ENCODE measurements around the gene TMEM72.

TMEM72 gene

DNA sequence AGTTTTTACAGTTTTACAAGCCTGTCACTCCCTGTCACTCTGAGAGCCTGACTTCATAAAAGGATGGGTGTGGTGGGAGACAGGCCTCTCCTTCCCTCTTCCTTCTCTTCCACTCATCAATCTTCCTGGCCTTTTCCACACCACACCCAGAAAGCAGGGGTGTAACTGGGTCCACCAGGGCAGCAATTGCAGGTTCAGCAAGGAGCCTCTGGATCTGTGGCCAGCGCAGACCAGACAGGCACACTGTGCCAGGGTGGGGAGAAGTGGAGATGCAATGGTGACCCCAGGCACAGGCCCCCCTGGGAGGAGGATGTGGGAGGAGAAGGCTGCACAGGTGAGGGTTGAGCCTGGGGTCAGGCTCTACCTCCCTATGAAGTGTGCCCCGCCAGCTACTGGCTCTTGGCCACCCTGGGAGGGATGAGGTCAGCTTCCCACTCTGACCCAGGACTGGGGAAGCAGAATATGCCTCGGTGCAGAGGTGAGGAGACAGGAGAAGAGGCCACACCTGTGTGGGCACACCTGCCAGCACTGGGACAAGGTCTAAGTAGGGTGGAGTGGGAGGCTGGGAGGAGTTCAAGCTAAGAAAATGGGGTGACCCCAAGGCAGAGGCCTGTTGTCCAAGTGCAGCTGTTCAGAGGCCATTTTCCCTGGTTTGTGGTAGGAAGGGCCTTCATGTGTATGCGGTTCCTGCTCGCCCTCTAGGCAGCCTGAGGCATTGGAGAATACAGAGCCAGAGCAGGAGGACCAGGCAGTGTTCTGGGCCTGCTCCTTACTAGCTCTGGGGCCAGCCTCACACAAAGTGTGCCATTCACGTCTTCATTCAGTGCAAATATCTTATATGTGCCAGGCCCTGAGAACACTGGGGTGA is 20.2 kb upstream of the TMEM72 start:
- DNase-seq (ENCODE audit: low spot score): no peak

DNA sequence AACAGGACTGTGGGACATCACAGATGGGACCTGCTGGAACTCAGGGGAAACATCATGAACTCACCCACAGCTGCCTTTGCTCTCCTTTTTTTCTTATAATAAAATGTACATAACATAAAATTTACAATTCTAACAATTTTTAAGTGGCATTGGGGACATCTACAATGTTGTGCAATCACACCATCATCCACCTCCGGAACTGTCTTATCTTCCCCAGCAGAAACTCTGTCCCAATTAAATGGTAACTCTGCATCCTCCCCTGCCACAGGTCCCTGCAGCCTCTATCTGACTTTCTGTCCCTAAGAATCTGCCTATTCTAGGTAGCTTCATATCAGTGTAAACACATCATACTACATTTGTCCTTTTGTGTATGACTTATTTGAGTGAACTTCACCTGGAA is 19.4 kb upstream of the TMEM72 start:
- DNase-seq (ENCODE audit: low spot score): no peak

DNA sequence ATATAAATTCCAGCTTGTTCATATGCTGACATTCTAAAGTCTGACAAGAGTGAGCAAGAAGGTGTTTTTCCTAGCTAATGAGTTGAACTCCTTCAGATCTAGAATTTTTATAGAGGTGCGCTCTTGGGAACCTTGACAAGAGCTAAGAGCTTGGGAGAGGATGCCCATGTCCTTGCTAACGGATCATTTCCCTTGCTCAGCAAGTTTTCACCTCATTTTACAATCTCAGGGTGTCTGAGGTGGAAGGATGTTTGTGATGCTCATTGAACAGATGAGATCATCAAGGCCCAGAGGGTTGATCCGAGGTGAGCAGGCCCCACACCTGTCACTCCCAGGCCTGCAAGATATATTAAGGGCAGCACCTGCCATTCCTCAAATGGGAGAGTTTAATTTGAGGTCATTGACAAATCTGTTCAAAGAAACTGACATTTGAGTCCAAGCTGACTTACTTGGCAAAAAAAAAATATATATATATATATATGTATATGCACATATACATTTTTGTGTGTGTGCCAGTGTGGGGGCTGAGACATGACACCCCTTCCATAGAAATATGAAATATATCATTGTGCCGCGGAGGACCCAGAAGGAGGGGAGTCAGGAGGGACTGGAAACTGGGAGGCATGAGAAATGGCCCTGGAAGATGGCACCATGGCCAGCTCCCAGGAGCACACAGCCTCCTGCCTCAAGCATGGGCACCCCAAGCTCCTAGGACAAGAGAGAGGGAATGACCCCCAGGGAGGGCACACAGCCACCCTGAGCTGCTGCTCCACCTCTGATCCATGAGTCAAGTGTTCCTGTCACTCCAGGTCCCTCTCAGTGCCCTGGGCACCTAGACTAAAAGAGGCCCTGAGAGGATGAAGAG is 17.3 kb upstream of the TMEM72 start:
- DNase-seq (ENCODE audit: low spot score): no peak

DNA sequence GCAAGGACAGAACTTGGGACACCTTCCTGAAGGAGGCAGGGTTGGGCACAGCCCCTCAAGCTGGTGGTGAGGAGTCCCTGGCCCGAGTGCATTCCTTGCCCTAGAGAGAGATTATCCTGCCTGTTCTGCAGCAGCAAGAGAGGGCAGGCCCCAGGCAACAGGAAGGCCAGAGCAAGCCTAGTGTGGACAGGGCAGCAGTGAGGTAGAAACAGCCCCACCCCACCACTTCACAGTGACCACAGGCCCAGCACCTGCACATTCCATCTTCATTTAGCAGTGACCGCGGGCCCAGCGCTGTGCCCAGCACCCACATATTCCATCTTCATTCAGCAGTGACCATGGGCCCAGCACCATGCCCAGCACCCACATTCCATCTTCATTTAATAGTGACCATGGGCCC is 16.4 kb upstream of the TMEM72 start:
- no peak for DNase-seq (ENCODE audit: low spot score)

DNA sequence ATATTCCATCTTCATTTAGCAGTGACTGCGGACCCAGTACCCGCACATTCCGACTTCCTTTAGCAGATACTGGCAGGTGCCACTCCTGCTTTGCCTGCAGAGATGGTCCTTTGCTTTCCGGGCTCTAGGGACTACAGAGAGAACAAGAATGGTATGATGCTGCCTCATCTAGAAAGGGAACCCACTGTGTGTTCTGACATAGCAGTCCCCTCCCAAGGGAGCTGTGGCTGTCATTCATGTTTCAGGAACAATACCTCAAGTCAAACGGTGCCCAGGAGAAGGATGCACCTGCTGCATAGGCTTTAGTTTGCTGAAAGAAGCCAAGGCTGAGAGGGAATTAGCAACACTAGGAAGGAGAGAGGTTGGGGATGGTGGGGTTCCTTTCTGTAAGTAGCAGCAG is 15.9 kb upstream of the TMEM72 start:
- no peak for DNase-seq (ENCODE audit: low spot score)

DNA sequence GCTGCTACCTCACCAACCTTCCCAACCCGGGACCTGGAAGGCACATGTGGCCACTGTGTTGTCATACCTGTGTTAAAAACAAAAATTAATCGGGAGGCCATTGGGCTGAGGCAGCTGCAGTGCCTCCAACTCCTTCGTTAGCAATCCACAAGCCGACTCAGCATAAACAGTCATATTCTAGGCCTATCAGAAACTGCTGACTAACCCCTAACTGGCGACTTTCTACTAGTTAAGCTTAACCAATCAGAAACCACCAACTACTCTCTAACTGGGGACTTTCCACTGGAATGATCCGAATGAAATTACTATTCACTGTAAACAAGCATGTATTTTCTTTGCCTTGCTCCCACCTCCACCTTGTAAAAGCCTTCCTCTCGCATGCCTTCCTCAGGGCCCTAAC is 14.1 kb upstream of the TMEM72 start:
- no peak for DNase-seq (ENCODE audit: low spot score)

DNA sequence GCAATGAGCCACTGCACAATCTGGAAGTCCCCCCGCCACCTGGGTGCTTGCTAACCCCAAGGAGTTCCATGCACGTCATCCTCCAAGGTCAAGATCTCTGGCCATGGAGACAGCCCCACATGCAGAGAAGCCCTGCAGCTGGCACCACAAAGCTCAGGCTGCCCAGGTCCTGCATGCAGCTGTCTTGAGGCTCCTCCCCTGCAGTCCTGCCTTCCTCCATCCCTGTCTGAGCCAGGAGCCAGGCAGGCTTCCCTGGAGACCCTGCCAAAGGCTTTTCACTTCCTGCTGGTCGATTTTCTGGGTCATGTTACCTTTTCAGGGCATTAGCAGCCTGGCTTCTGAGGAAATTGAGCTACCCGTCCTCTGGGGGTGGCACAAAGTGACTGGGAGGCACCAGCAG is 12.5 kb upstream of the TMEM72 start:
- no peak for DNase-seq (ENCODE audit: low spot score)

DNA sequence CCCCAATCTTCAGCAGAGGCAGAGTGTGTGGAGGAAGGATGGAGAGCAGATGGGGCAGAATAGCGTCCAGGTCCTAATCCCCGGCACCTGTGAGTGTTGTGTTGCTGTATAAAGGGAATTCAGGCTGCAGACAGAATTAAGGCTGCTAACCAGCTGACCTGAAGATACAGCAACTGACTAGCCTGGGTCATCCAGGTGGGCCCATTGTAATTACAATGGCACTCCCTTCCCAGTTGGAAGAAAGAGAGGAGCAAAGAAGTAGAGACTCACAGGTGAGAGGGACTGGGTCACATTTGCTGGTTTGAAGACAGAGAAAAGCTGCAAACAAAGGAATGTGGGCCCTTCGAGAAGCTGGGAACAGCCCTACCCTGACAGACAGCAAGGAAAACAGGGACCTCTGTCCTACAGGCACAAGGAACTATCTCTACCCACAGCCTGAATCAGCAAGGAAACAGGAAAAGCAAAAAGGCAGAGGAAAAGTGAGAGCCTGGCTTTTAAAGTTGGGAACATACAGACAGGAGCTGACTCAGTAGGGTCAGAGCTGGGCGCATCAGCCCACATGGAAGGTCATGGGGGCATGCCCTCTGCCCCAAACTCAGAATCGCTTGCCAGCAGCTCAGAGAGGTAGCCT is 11.6 kb upstream of the TMEM72 start:
- DNase-seq (ENCODE audit: low spot score): no peak

DNA sequence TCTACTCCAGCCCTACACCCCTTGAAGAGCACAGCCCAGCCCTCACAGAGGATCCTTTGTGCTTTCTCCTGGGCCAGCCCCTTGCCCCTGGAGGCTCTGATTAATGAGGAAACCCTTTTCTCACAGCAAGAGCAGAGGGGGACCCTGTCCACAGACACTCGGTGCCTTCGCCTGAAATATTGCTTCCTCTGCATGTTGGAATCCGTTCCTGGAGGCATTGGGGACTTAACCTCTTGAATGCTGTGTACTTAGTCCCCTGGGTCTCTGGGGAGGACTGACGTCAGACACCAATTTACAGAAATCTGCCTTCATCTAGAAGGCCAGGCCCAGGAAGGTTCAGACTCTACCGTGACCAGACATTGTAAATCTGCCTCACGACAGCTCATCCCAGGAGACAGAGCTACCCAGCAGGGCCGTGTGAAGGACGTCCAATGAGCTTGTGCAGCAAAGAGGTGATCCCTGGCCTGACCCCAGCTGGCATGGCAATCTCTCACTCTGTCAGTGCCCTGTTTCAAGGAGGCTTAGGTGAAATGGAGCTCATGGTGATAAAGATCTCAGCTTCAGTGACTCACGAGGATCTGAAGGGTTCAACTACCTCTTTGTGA is 8.1 kb upstream of the TMEM72 start:
- DNase-seq (ENCODE audit: low spot score): no peak

DNA sequence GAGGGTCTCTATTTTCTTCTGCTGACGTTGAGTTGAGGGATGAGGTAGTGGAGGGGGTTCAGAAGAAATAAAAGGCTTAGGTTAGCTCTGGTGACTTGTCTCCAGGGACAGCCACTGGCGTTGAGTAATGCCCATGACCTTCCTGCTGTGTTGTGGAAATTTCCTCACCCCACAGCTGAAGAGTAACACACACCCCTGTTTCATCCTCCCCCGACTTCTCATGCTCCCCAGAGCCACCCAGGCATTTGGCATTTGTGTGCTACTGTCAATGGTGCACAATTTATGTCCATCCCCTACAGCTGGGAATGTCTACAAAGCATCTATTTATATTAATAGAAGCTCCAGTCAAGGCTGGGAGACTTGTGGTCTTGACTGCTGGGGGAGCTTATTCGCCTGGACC is 4.7 kb upstream of the TMEM72 start:
- no peak for DNase-seq (ENCODE audit: low spot score)

DNA sequence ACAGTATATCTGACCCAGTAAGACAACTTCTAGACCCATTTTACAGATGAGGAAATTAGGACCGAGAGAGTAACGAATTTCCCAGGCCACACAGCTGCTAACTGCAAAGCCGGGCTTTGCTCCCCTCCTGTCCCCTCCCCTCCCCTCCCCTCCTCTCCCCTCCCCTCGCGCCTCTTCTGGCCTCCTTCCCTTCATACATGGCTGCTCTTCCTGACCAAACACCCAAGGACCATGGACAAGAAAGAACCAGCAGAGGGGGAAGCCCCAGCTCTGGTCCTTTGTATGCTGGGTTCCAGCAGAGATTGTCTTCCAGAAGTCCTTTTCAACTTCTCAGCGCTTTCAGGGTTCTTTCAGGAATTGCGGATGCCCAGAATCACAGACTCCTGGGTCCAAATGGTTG is 3.6 kb upstream of the TMEM72 start:
- no peak for DNase-seq (ENCODE audit: low spot score)

DNA sequence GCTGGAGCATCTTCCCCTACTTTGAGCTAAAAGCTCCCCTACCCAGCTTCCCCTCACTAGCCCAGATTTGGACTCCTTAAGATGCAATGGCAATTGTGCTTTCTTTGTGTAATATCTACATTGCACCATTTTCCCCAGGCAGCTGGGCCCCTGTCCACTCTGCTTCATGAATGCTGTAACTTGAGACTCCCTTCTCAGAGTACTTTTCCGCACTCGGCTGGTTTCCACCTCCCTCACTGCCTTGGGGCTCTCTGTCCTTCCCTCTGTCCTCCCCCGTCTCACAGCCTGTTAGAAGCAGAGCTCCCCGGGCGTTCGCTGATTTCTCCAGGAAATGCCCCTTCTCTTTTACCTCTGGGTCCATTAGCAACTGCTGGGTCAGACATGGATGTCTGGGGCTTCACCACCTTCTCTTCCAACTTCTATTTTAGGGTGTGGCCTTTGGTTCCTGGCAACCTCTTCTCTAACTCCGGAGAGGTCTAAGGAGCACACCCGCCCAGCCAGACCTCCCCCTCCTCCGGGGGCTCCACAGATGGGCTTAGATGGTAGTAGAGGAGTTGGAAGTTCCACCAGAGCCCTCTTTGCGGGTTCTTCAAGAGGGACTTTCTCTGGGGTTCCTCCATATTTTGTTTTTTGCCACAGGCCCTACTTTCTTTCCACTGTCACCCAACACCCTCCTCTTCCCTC is 2.9 kb upstream of the TMEM72 start:
- DNase-seq (ENCODE audit: low spot score): peak; percentile 36

DNA sequence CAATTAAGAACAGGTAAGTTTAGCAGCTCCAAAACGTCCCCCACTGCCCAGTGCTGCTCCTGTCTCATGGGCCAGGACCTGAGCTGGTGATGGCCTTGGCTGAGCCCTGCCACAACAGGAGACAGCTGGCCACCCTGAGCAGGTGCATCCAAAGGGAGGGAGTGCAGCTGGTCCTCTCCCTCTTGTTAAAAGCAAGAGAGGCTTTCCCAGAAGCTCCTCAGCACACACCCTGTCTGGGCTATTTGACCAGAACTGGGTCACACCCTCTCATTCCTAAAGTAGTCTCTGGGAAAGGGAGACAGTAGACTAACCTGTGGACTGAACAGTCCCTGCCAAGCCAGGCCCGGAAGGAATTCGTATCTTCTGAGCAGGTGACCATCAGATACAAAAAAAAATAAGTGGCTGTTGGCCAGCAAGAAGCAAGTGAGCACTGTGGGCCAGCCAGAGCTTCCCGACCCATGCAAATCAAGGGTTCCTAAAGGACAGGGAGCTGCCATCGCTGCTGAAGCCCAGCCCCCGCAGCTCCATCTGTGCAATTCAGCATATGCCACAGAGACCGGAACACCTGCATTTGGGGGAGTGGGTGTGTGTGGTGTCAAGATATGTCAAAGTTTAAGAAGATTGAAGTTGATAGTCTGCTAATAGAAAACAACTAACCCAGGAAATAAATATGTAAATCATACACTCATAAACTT is 2.1 kb upstream of the TMEM72 start:
- no peak for DNase-seq (ENCODE audit: low spot score)

DNA sequence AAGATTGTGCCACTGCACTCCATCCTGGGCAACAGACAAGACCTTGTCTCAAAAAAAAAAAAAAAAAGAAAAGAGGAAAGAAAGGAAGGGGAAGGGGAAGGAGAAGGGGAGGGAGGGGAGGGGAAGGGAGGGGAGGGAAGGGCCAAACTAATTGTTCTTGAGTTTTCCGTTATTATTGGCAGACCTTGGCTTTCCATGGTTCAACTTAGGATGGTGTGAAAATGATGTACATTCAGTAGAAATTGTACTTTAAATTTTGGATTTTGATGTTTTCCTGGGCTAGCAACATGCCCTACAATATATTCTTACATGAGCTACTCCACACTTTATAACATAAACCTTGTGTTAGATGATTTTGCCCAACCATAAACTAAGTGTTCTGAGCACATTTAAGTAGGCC is 1.2 kb upstream of the TMEM72 start:
- DNase-seq (ENCODE audit: low spot score): no peak

DNA sequence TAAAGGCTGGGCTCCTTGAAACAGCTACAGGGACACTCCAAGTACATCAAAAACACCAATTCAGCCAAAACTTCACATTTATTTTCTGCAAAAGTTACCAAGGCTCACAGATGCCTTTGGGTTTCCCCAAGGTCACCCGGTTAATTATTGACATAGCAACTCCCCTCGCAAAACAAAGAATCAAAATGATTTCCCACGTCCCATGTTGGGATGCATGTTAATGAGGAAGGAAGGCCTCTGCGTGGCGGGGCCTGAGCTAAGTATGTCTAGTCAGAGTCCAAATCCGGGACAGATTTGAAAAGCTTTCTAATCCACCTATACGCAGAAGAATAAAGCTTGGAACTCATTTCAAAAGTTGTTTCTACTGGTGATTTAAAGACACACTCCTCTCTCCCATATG is 535 bp upstream of the TMEM72 start:
- no peak for DNase-seq (ENCODE audit: low spot score)

DNA sequence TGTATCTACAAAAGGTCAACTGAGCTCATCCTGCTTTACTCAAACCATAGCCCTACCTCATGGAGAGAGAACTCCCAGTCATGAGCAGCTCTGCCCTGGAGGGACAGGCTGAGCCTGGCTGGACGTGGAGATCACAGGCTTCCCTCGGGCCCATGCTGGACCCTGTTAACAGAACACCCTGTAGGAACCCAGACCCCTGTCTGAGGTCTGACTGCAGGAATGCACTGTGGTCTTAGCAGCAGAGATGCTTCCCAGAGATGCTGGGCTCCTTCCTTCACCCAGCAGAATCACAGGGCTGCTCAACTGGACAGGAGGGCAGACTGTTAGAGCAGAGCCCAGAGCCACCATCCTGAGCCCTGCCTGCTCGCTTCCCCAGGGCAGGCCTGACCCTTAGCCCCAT is 814 bp downstream of the TMEM72 start:
- DNase-seq (ENCODE audit: low spot score): no peak

DNA sequence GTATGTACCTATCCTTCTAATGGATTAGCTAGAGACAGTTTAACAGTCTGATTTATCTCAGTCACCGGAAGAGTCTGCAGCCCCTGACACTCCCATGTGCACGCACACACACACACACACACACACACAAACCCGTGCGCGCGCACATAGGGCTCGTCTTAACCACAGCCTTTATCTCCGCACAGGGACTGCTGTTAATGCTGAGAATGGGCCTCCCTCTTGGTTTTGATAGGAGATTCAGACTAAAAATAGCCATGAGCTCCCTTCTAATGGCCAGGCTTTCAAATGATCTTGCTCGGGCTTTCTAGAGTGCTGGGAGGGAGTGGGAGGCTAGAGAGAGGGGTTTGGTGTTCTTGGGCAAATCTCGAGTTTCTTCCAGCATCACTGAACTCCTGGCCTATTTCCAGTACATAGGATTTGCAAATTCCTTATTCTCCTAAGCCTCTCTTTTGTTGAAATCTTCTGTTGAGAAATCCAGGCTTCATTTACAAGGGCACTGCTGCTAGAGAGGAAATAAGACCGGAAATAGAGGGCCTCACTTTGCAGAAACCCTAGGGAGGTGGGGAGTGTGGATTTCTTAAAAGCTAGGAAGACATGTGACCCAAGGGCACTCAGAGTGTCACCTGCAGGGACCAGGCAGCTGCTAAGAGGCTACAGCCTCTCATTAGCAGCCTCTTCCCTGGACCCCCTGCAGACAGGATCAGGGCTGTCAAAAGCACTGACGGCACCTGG is 2.4 kb downstream of the TMEM72 start:
- no peak for DNase-seq (ENCODE audit: low spot score)

DNA sequence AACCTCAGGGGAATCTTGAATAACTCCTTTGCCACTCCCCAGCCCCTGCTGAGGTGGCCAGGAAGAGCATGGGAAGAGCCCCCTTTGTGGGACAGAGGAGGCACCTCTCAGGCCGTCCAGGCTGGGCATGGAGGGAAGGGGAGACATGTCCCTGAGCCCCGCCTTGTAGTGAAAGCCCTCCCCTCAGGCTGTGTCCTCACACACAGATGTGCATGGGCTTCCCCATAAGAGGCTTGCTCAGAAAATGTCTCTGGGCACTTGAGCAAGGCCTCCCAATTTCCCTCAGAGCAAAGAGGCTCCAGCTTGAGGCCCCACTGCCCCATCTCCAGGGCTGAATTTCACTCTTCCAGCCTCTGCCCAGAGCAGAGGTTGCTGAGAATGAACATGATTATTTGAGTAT is 3.8 kb downstream of the TMEM72 start:
- no peak for DNase-seq (ENCODE audit: low spot score)

DNA sequence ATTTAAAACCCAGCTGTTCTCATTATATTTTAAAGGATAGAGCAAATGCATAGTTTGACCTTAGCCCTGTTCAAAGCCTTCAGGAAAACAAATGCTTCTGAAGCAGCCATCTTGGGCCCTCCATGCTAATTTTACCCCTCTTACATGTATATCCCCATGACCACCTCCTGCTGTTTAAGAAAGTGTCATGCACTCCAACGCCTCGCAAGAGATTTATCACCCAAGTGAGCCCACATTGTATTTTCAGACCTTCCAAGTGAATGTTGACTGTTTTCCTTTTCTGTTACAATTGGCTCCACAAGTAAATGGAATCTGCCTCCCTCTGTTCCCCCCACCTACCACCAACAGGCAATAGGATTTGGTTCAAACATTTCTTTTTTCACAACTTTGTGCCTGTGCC is 5.3 kb downstream of the TMEM72 start:
- DNase-seq (ENCODE audit: low spot score): no peak

DNA sequence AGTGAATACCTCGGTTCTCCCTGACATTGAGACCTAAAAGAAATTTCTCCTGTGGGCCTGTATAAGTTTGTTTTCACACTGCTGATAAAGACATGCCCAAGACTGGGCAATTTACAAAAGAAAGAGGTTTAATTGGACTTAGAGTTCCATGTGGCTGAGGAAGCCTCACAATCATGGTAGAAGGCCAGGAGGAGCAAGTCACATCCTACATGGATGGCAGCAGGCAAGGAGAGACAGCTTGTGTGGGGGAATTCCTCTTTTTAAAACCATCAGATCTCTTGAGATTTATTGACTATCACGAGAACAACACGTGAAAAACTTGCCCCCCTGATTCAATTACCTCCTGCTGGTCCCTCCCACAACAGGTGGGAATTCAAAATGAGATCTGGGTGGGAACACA is 6.7 kb downstream of the TMEM72 start:
- no peak for DNase-seq (ENCODE audit: low spot score)

DNA sequence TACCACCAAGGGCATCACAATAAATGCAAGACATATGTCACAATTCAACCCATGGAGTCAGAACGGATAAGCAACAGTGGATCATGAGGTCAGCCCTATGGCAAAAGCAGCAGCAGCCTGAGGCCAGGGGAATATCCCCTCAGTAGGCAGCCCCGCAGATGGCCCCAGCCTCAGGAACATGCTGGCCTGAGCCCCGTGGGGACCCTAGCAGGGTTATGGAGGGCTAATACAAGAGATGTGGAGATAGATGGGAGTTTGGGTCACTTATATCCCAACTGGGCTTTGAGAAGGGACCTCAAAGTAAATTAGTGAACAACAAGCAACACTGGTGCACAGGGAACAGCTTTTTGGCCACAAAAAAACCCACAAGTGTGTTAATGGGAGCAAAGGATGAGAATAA is 9.1 kb downstream of the TMEM72 start:
- no peak for DNase-seq (ENCODE audit: low spot score)
